HAP-1 (cell line): Measurements from ENCODE around the gene COL6A2.

ENCODE experiments used
- DNase-seq, 2 experiments: peaks; one replicate each; pipeline ENCODE4 v3.0.0-alpha.2; 2016 to 2020; ENCODE audit warnings: low spot score in 2 of 2
- H3K27me3 ChIP-seq: fragments of 250-450 bp; sonication (Bioruptor Pico); 2 replicates; pipeline ENCODE4 v1.5.1; 2020; ENCODE audit warnings: low read depth, mild to moderate bottlenecking, moderate library complexity
- H3K36me3 ChIP-seq: fragments of 250-450 bp; sonication (Bioruptor Pico); replicated peaks from 2 replicates; pipeline ENCODE4 v1.5.1; 2020; ENCODE audit warnings: mild to moderate bottlenecking
- H3K4me1 ChIP-seq: fragments of 250-450 bp; sonication (Bioruptor Pico); 2 replicates; pipeline ENCODE4 v1.5.1; 2020; ENCODE audit warnings: mild to moderate bottlenecking
- H3K4me3 ChIP-seq: fragments of 250-450 bp; sonication (Bioruptor Pico); 2 replicates; pipeline ENCODE4 v1.5.1; 2020; ENCODE audit warnings: mild to moderate bottlenecking, moderate library complexity
- H3K9me3 ChIP-seq: fragments of 250-450 bp; sonication (Bioruptor Pico); 2 replicates; pipeline ENCODE4 v1.5.1; 2020; ENCODE audit warnings: mild to moderate bottlenecking, moderate library complexity
- in situ Hi-C: fragments of 300-500 bp; cut with MboI; formaldehyde crosslinking; loops from 3 replicates; pipeline ENCODE4 v1.14.3; 2020; ENCODE audit warnings: low sequenced_read_pairs, inconsistent platforms, mixed read lengths

COL6A2 gene

GRCh38 chr21:46178961-46179360 lies 81.0 kb downstream of the COL6A2 start:
- H3K27me3 ChIP-seq: no peaks in the 10 kb centered on the region
- in situ Hi-C loops: no loop called here
- no peaks in the 10 kb centered on the region for H3K4me1 ChIP-seq
- H3K9me3 ChIP-seq: no peaks in the 10 kb centered on the region
- DNase-seq: no peak
- no peak overlapping the region for H3K4me3 ChIP-seq
- no peaks in the 10 kb centered on the region for H3K36me3 ChIP-seq
